ENCODE data around the gene IGSF23. TPM values are rescaled to one million over a fixed set of nuclear protein-coding genes. Genes with fewer than 3 reads are reported as not detected.
"Not testable (repeated sequence)": the region's sequence is repeated elsewhere in the genome, so short reads cannot be mapped to it uniquely, and the experiment has no call there.

Gene IGSF23
- total RNA-seq, 1 donor from 2014 or later: not detected

DNA sequence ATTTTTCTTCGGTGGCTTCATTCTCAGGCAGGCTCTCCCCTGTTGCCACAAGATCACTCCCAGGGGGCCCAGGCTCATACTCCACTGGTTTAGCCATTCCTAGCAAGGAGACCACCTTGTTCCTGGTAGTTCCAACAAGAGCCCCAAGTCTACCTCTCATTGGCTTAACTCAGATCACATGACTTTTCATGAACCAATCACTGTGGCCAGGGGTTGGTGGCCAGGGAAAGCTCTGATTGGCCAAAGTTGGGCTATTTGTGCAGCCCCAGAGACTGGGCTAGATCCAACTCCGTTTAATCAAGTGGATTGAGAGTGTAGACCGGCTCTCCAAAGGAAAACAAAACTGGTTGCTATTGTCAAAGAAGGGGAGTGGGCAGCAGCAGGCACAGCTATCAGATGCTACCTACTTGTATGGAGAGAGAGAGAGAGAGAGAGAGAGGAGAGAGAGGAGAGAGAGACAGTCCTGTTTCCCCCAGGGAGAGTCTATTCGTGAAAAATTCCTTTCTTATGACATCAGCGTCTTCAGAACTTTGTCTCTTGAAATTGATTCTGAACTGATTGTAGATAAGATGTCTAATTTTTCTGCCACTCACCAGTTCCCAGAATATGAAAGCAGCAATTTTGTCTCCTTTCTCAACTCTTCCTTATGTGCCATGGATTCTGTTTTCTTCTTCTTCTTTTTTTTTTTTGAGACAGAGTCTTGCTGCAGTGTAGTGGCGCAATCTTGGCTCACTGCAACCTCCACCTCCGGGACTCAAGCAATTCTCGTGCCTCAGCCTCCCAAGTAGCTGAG, 63.9 kb downstream of the IGSF23 start:
- DNase-seq (ENCODE audit: low spot score): no peak
- no peak for ATAC-seq
- intact Hi-C loops (cut with DNase I): no loop called here

DNA sequence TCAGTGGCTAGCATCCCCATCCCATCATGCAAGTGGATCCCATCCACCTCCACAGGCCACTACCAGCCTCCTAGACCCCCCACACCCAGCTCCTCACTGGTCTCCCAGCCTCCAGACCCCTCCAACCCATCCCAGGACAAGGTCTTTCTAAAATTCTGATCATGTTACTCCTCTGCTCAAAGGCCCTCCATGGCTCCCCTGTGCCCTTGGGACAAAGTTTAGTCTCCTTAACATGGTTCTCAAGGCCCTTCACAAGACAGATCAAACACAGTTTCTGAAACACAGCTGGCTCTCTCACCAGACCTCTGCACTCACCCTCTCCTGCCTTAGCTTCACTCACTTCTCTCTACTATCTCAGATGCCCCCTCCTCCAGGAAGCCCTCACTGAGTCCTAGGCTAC, 67.2 kb downstream of the IGSF23 start:
- intact Hi-C loops (cut with DNase I): no loop called here
- ATAC-seq (no peak), DNase-seq (ENCODE audit: low spot score) (no peak)

DNA sequence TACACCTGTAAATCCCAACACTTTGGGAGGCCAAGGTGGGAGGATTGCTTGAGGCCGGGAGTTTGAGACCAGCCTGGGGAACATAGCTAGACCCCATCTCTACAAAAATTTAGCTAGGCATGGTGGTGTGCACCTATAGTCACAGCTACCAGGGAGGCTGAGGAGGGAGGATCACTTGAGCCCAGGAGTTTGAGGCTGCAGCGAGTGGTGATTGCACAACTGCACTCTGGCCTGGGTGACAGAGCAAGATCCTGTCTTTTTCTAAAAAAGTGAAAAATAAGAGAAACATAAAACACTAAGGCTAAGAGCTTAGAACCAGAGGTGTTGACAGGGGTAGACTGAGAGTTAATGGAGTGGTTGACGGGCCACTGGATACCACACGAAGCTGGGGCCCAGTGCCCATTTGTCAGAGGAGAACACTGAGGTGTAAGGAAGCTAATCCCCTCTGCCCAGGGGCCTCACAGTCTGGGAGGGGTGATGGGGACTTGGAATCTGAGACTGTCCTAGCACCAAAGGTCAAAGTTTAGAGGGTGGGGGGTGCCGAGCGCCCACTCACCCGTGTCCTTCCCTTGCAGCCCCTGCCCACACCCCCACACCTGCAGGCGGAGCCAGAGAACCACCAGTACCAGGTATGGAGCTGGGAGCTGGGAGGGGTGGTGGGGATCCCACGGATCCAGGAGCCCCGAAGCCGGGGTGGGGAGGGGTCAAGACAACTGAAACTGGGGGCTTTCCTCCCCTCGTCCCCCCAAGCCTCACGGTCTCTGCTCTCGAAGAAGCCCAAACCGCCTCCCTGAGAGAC, 68.8 kb downstream of the IGSF23 start:
- no peak for ATAC-seq
- intact Hi-C loops (cut with DNase I): no loop called here
- DNase-seq (ENCODE audit: low spot score): no peak

DNA sequence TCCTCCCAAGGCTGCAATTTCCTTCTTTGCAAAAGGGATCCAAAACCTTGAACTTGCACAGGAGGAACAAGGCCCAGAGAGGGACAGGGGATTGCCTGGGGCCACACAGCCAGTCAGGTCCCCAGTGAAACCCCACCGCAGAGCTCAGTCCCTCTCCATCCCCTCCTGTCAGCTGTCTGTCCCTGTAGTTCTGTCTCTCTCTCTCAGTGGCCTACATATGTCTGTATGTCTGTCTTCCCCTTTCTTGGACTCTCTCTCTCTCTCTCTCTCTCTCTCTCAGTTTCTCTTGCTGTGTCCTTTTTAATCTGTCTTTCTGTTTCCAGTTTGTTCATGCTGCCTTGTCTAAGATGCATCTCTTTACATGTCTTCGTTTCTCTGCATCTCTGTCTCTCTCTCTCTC, 69.4 kb downstream of the IGSF23 start:
- no peak for ATAC-seq
- DNase-seq (ENCODE audit: low spot score): no peak
- intact Hi-C loops (cut with DNase I): no loop called here

DNA sequence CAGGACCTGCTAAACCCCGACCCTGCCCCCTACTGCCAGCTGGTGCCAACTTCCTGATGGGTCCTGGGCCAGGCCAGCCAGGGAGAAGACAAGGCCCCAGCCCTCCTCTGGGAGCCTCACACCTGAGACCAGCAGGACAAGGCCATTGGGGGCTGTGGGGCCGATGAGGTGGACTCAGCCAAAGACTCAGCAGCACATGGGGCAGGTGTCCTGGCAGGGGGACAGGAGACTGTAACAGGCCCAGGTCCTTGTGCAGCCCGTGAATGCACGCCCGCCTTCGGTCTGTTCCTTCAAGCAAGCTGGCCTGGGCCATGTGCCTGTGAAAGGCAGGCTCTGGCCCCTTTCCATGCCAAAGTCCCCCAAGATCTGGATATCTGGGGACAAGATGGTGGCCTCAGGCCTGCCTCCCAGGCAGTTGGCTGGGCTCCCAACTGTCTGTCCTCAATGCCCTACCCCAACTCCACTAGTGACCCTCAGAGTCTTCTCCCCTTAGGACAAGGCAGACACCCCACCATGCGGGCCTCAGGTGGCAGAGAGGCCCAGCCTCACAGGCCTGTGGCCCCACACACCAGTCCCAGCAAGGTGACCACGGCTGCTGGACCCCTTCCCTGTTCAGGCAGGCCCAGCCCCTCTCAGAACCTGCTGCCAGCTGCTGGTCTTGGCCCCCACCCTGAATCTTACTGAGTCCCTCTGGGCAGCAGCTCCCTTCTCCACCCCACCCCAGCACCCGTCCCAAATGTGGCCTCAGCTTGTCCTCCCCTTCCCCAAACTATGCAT, 70.3 kb downstream of the IGSF23 start:
- ATAC-seq: no peak

DNA sequence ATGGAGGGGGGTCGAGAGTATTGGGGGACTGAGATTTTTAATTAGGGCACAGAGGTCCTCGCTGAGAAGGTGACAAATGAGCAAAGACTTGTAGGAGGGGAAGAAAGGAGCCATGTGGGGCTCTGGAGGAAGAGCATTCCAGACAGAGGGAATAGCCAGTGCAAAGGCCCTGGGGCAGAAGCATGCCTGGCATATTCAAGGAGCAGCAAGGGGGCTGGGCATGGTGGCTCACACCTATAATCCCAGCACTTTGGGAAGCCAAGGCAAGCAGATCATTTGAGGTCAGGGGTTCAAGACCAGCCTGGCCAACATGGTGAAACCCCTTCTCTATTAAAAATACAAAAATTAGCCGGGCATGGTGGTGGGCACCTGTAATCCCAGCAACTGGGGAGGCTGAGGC, 71.0 kb downstream of the IGSF23 start:
- ATAC-seq; intact Hi-C loops (cut with DNase I); DNase-seq (ENCODE audit: low spot score): not testable (repeated sequence)

More for the DNA sequence above, 70.3 kb downstream of the IGSF23 start:
- intact Hi-C loops (cut with DNase I): no loop called here
- no peak for DNase-seq (ENCODE audit: low spot score)

DNA sequence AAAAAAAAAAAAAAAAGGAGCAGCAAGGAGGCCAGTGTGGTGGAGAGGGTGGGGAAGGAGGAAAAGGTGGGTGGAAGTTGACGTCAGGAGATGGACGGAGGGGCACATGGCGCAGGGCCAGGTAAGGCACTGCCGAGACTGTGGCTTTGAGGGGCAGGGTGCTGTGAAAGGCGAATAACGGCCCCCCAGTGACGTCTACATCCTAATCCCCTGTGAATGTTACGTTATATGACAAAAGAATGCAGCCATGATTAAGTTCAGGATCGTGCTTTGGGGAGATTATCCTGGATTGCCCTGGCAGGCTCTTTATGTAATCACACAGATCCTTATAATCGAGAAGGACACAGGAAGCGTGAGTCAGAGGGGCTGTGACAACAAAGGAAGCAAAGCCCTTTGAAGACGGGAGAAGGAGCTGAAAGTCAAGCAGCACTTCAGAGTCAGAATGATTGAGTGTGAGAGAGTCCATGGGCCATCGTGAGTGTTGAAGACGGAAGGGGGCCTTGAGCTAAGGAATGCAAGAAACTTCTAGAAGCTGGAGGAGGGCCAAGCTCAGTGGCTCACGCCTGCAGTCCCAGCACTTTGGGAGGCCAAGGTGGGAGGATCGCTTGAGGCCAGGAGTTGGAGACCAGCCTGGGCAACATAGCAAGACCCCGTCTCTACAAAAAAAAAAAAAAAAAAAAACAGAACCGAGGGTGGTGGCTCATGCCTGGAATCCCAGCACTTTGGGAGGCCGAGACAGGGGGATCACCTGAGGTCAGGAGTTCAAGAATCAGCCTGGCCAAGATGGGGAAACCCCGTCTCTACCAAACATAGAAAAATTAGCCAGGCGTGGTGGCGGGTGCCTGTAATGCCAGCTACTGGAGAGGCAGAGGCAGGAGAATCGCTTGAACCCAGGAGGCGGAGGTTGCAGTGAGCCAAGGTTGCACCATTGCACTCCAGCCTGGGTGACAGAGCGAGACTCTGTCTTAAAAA, 71.8 kb downstream of the IGSF23 start:
- peak; percentile 13 for ATAC-seq
- intact Hi-C loops (cut with DNase I): no loop called here
- DNase-seq (ENCODE audit: low spot score): no peak

DNA sequence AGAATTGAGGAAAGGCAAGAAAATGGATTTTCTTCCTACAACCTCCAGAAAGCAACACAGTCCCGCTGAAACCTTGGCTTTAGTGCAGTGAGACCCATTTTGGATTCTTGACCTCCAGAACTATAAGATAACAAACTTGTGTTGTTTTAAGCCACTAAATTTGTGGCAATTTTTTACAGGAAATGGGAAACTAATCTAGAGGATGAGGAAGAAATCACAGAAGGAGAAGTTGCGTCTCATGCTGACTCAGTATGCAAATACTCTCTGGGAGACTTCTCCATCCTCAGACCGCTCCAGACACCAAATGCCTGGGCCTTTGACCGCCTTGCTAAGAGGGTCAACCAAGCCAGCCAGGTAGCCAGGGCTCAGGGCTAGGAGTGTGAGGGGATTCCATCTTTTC, 72.5 kb downstream of the IGSF23 start:
- ATAC-seq (no peak), DNase-seq (ENCODE audit: low spot score) (no peak)
- intact Hi-C loops (cut with DNase I): no loop called here

Small RNA genes within 50 kb of the gene (microRNA-seq; reads per million reads assigned to microRNA genes)
- not detected for gene MIR4531

Other genes with a start within 250 kb of the IGSF23 start
- 7.7 TPM for gene ZNF285, start 212.0 kb upstream of the IGSF23 start, total RNA-seq
- 8.6 TPM for gene ZNF229, start 165.1 kb upstream of the IGSF23 start, total RNA-seq
- 7.5 TPM for gene ZNF180, start 113.0 kb upstream of the IGSF23 start, total RNA-seq
- not detected for gene CEACAM20, start 83.9 kb upstream of the IGSF23 start, total RNA-seq
- 49.1 TPM for gene PVR, start 30.3 kb downstream of the IGSF23 start, total RNA-seq
- 23.4 TPM for gene CEACAM19, start 57.9 kb downstream of the IGSF23 start, total RNA-seq
- gene CEACAM16, start 85.6 kb downstream of the IGSF23 start, total RNA-seq: not detected
- gene BCL3, start 135.1 kb downstream of the IGSF23 start, total RNA-seq: 117 TPM
- not detected for gene CBLC, start 164.3 kb downstream of the IGSF23 start, total RNA-seq
- gene BCAM, start 195.5 kb downstream of the IGSF23 start, total RNA-seq: 164 TPM
- 115 TPM for gene NECTIN2, start 232.7 kb downstream of the IGSF23 start, total RNA-seq

All from sciatic nerve (tissue), 2 donors.